SK-N-SH (cell line): ENCODE data around the gene TRPM3. TPM values are rescaled to one million over a fixed set of nuclear protein-coding genes. Genes with fewer than 3 reads are reported as not detected.

Experiments used
- CTCF ChIA-PET: fragments of 300-600, 350-600 bp; formaldehyde crosslinking; extraction: SDS; loops from one replicate; lab custom pipeline; 2021; lab: Yijun Ruan, JAX
- POLR2A ChIA-PET: fragments of 350-600 bp; sonication (Branson Sonifier 250); formaldehyde crosslinking; extraction: SDS; loops from one replicate; lab custom pipeline; 2020; ENCODE audit warnings: antibody characterized with exemption, inconsistent platforms; lab: Yijun Ruan, JAX
- DNase-seq: peaks from one replicate; pipeline ENCODE4 v3.0.0; 2012
- H2AFZ ChIP-seq: fragments of 200-600 bp; sonication (generic); 2 replicates; pipeline ENCODE4 v1.8.1; 2016; ENCODE audit warnings: antibody characterized with exemption, mild to moderate bottlenecking, low read depth
- H3F3A ChIP-seq: fragments of 200-600 bp; sonication (generic); replicated peaks from 2 replicates; pipeline ENCODE3; 2016; ENCODE audit warnings: antibody characterized with exemption, mild to moderate bottlenecking; ENCODE audit not compliant: insufficient read depth
- H3K27ac ChIP-seq, 2 experiments: fragments of 200-500 bp in 1 of 2; fragments of 200-600 bp in 1 of 2; sonication (Bioruptor generic) in 1 of 2; sonication (generic), shearing (Covaris generic) in 1 of 2; 2 replicates each; pipeline versions ENCODE4 v1.5.1 to v1.6.1; 2014 to 2016; ENCODE audit warnings: low read depth in 2 of 2, inconsistent platforms in 1 of 2, low read length in 1 of 2, mild to moderate bottlenecking in 1 of 2, mixed read lengths in 1 of 2
- H3K27me3 ChIP-seq: fragments of 200-600 bp; sonication (generic), shearing (Covaris generic); 2 replicates; pipeline ENCODE4 v1.6.1; 2016; ENCODE audit warnings: mixed run types; ENCODE audit not compliant: insufficient read depth
- H3K36me3 ChIP-seq, 2 experiments: fragments of 200-500 bp in 1 of 2; fragments of 200-600 bp in 1 of 2; sonication (Bioruptor generic) in 1 of 2; sonication (generic) in 1 of 2; replicated peaks in 1 of 2; 2 replicates each; pipeline versions ENCODE3 to v1.5.1; 2014 to 2016; ENCODE audit warnings: low read length in 1 of 2, mild to moderate bottlenecking in 1 of 2; ENCODE audit not compliant: insufficient read depth in 2 of 2, control insufficient read depth in 1 of 2
- H3K4me1 ChIP-seq, 2 experiments: fragments of 200-500 bp in 1 of 2; fragments of 200-600 bp in 1 of 2; sonication (Bioruptor generic) in 1 of 2; sonication (generic), shearing (Covaris generic) in 1 of 2; 2 replicates each; pipeline versions ENCODE4 v1.5.1 to v1.6.1; 2014 to 2016; ENCODE audit warnings: low read depth in 1 of 2, low read length in 1 of 2, mixed run types in 1 of 2; ENCODE audit not compliant: insufficient read depth in 2 of 2, control insufficient read depth in 1 of 2
- H3K4me2 ChIP-seq: fragments of 200-600 bp; sonication (generic), shearing (Covaris generic); 2 replicates; pipeline ENCODE4 v1.6.1; 2017; ENCODE audit warnings: mixed run types
- H3K4me3 ChIP-seq, 2 experiments: fragments of 200-500 bp in 1 of 2; fragments of 200-600 bp in 1 of 2; sonication (Bioruptor generic) in 1 of 2; sonication (generic), shearing (Covaris generic) in 1 of 2; 2 replicates each; pipeline versions ENCODE4 v1.5.1 to v1.8.1; 2014 to 2016; ENCODE audit warnings: low read depth in 2 of 2, inconsistent platforms in 1 of 2, low read length in 1 of 2, mild to moderate bottlenecking in 1 of 2, mixed read lengths in 1 of 2, moderate library complexity in 1 of 2
- H3K79me2 ChIP-seq: fragments of 200-600 bp; sonication (generic); 2 replicates; pipeline ENCODE4 v1.8.1; 2017; ENCODE audit warnings: mild to moderate bottlenecking; ENCODE audit not compliant: insufficient read depth
- H3K9ac ChIP-seq: fragments of 200-600 bp; sonication (generic); 2 replicates; pipeline ENCODE4 v1.6.1; 2017; ENCODE audit warnings: mixed run types
- H3K9me2 ChIP-seq: fragments of 200-600 bp; sonication (generic); 2 replicates; pipeline ENCODE4 v1.6.1; 2017; ENCODE audit warnings: mixed run types
- H3K9me3 ChIP-seq: fragments of 200-600 bp; sonication (generic); 2 replicates; pipeline ENCODE4 v1.6.1; 2017; ENCODE audit warnings: mixed run types, mild to moderate bottlenecking, moderate library complexity
- H4K20me1 ChIP-seq: fragments of 200-600 bp; sonication (generic); 2 replicates; pipeline ENCODE4 v1.6.1; 2017; ENCODE audit warnings: mild to moderate bottlenecking, mixed run types; ENCODE audit not compliant: insufficient read depth
- CHD2 ChIP-seq: fragments of 150-350 bp; IDR thresholded peaks from 2 replicates; pipeline ENCODE4 v1.6.1; 2018; ENCODE audit warnings: low read length; ENCODE audit not compliant: partially characterized antibody
- ELF1 ChIP-seq: IDR thresholded peaks from 2 replicates; pipeline ENCODE4 v1.4.0; 2012
- EZH2phosphoT487 ChIP-seq: fragments of 200-600 bp; sonication (generic); IDR thresholded peaks from 2 replicates; pipeline ENCODE4 v1.6.1; 2017; ENCODE audit warnings: low read depth, mixed run types, mild to moderate bottlenecking, antibody characterized with exemption, moderate library complexity, borderline replicate concordance
- FOSL2 ChIP-seq: IDR thresholded peaks from 2 replicates; pipeline ENCODE4 v1.4.0; 2012; ENCODE audit warnings: low read depth, mild to moderate bottlenecking, moderate library complexity, borderline replicate concordance
- FOXJ3 ChIP-seq: sonication (generic); formaldehyde crosslinking; IDR thresholded peaks from 2 replicates; pipeline ENCODE4 v1.5.1; 2020; ENCODE audit warnings: mild to moderate bottlenecking, missing genetic modification reagents
- FOXM1 ChIP-seq: IDR thresholded peaks from 2 replicates; pipeline ENCODE4 v1.4.0; 2012; ENCODE audit warnings: low read depth, mild to moderate bottlenecking
- GABPA ChIP-seq: IDR thresholded peaks from 2 replicates; pipeline ENCODE4 v1.4.0; 2012; ENCODE audit warnings: low read depth, mild to moderate bottlenecking
- GATA2 ChIP-seq: sonication (generic); formaldehyde crosslinking; IDR thresholded peaks from 2 replicates; pipeline ENCODE4 v1.5.0; 2020; ENCODE audit warnings: mild to moderate bottlenecking, missing genetic modification reagents
- MAX ChIP-seq: IDR thresholded peaks from 2 replicates; pipeline ENCODE4 v1.4.0; 2012; ENCODE audit warnings: low read depth
- NFIC ChIP-seq: IDR thresholded peaks from 2 replicates; pipeline ENCODE4 v1.4.0; 2012; ENCODE audit warnings: borderline replicate concordance
- NRF1 ChIP-seq: IDR thresholded peaks from 2 replicates; pipeline ENCODE4 v1.6.1; 2012; ENCODE audit warnings: low read depth, mild to moderate bottlenecking, low read length
- PBX3 ChIP-seq: IDR thresholded peaks from 2 replicates; pipeline ENCODE4; 2012
- POLR2AphosphoS5 ChIP-seq: IDR thresholded peaks from 2 replicates; pipeline ENCODE4 v1.6.1; 2012; ENCODE audit warnings: low read depth, low read length
- RFX5 ChIP-seq: IDR thresholded peaks from 2 replicates; pipeline ENCODE4 v1.6.1; 2012; ENCODE audit warnings: mild to moderate bottlenecking, improper control_type of control experiment, low read length
- RXRA ChIP-seq: IDR thresholded peaks from 2 replicates; pipeline ENCODE4 v1.4.0; 2012; ENCODE audit warnings: low read depth, mild to moderate bottlenecking, borderline replicate concordance
- SIN3A ChIP-seq: IDR thresholded peaks from 2 replicates; pipeline ENCODE4 v1.6.1; 2012; ENCODE audit warnings: low read depth, mild to moderate bottlenecking, low read length, moderate library complexity, borderline replicate concordance
- SMC3 ChIP-seq: IDR thresholded peaks from 2 replicates; pipeline ENCODE4 v1.6.1; 2012; ENCODE audit warnings: low read depth, low read length, improper control_type of control experiment
- TAF1 ChIP-seq: IDR thresholded peaks from 2 replicates; pipeline ENCODE4 v1.6.1; 2012; ENCODE audit warnings: low read depth, mild to moderate bottlenecking, low read length, moderate library complexity, borderline replicate concordance
- TCF12 ChIP-seq: IDR thresholded peaks from 2 replicates; pipeline ENCODE4 v1.4.0; 2012
- USF1 ChIP-seq: IDR thresholded peaks from 2 replicates; pipeline ENCODE4 v1.4.0; 2012; ENCODE audit warnings: low read depth, borderline replicate concordance
- USF2 ChIP-seq: fragments of 150-350 bp; IDR thresholded peaks from 2 replicates; pipeline ENCODE4 v1.6.1; 2017; ENCODE audit warnings: antibody characterized with exemption, low read length, low read depth, borderline replicate concordance
- YY1 ChIP-seq: IDR thresholded peaks from 2 replicates; pipeline ENCODE4 v1.4.0; 2012; ENCODE audit warnings: low read depth, mild to moderate bottlenecking
- WGBS: methylation state at CpG from one replicate; pipeline ENCODE4 v1.1.6; 2017; ENCODE audit warnings: low lambda C conversion rate; 5-methylcytosine and 5-hydroxymethylcytosine counted together
- polyA plus RNA-seq, 3 experiments: library from polyadenylated mRNA; depleted of rRNA; stranded (reverse); fragments of >200 nt; gene quantifications; 2 replicates each; pipeline ENCODE4 v1.2.3, GENCODE V29; 2012

The TRPM3 gene
- polyA plus RNA-seq, 1 of the 3 experiments (the other 2 are of a cell fraction), result not detected

- H3K36me3 ChIP-seq, result no peaks in the 10 kb centered on the region
- H3K27ac ChIP-seq, result no peak overlapping the region
- no peak overlapping the region for H3K4me2 ChIP-seq
- no peaks in the 10 kb centered on the region for H3K9me3 ChIP-seq
- peaks cover 12% of the 10 kb centered on the region; the same call in 1 of the 2 replicates for H3K27me3 ChIP-seq
- no peak overlapping the region for H3K9ac ChIP-seq
- no peaks in the 10 kb centered on the region for H3K4me1 ChIP-seq
- no peak overlapping the region for H3K4me3 ChIP-seq
- H2AFZ ChIP-seq, result no peak overlapping the region
- no peak for TF ChIP-seq RXRA
- TF ChIP-seq USF2, result no peak
- TF ChIP-seq GABPA, result no peak
- no peak for TF ChIP-seq FOSL2
- TF ChIP-seq ELF1, result no peak
- no peak for TF ChIP-seq TAF1
- TF ChIP-seq TCF12, result no peak
- no peak for TF ChIP-seq CHD2
- TF ChIP-seq NFIC, result no peak
- TF ChIP-seq FOXJ3 (CRISPR knock-in tag), result no peak
- no peak for TF ChIP-seq NRF1
- TF ChIP-seq SIN3A, result no peak
- ChIA-PET POLR2A (interaction anchor here (0.7 kb wide), 1 partner anchor 51 kb away, joined by 3 read pairs; no protein-coding TSS in a partner anchor), CTCF (interaction anchor here (0.9 kb wide), 1 partner anchor 13 kb away, joined by 3 read pairs; no protein-coding TSS in a partner anchor)
- WGBS, result 6% methylated on average over 6 of the region's 6 CpGs
- DNase-seq, result no peak
- no peaks in the 10 kb centered on the region for H3K79me2 ChIP-seq
- H3F3A ChIP-seq, result no peaks in the 10 kb centered on the region
- no peaks in the 10 kb centered on the region for H4K20me1 ChIP-seq
- H3K9me2 ChIP-seq, result no peaks in the 10 kb centered on the region
Observed at GRCh38 chr9:71076096-71076495, 45.3 kb downstream of the TRPM3 start.

- no peak overlapping the region for H3K9ac ChIP-seq
- H3K9me2 ChIP-seq, result no peaks in the 10 kb centered on the region
- peaks cover 12% of the 10 kb centered on the region; the same call in 1 of the 2 replicates for H3K27me3 ChIP-seq
- no peaks in the 10 kb centered on the region for H3K79me2 ChIP-seq
- no peak for DNase-seq
- ChIA-PET POLR2A (no interaction called here), CTCF (no interaction called here)
- no peak overlapping the region for H3K4me2 ChIP-seq
- H3K4me3 ChIP-seq, result no peak overlapping the region
- no peak for TF ChIP-seq MAX
- H3F3A ChIP-seq, result no peaks in the 10 kb centered on the region
- H3K4me1 ChIP-seq, result no peaks in the 10 kb centered on the region
- H3K36me3 ChIP-seq, result no peaks in the 10 kb centered on the region
- H3K27ac ChIP-seq, result no peak overlapping the region
- H4K20me1 ChIP-seq, result no peaks in the 10 kb centered on the region
- WGBS, result 10% methylated on average over 2 of the region's 2 CpGs
- no peak overlapping the region for H2AFZ ChIP-seq
- H3K9me3 ChIP-seq, result no peaks in the 10 kb centered on the region
Observed at GRCh38 chr9:71073494-71073893, 47.9 kb downstream of the TRPM3 start.

- Histone ChIP-seq H4K20me1 (no peaks in the 10 kb centered on the region), H3K4me3 (no peak overlapping the region), H3K27ac (no peak overlapping the region), H3K79me2 (no peaks in the 10 kb centered on the region), H3F3A (no peaks in the 10 kb centered on the region), H2AFZ (no peak overlapping the region), H3K4me1 (no peaks in the 10 kb centered on the region), H3K4me2 (no peak overlapping the region), H3K36me3 (no peaks in the 10 kb centered on the region), H3K9me3 (no peaks in the 10 kb centered on the region), H3K9me2 (no peaks in the 10 kb centered on the region), H3K9ac (no peak overlapping the region), H3K27me3 (peaks cover 12% of the 10 kb centered on the region; the same call in 1 of the 2 replicates)
- 0% methylated on average over 5 of the region's 5 CpGs for WGBS
- DNase-seq, result no peak
- CTCF ChIA-PET, result no interaction called here
- POLR2A ChIA-PET, result no interaction called here
- TF ChIP-seq FOXM1 (no peak), GATA2 (CRISPR knock-in tag) (no peak), EZH2phosphoT487 (no peak), NFIC (no peak), TAF1 (no peak), FOSL2 (no peak), YY1 (no peak), POLR2AphosphoS5 (no peak), PBX3 (no peak), GABPA (no peak), TCF12 (no peak), USF1 (no peak), RFX5 (no peak), RXRA (no peak), SMC3 (no peak), ELF1 (no peak)
Observed at GRCh38 chr9:71072587-71072986, 48.8 kb downstream of the TRPM3 start.
